Smooth muscle cell (in vitro differentiated cells): ENCODE data around the gene KRT31. TPM values are rescaled to one million over a fixed set of nuclear protein-coding genes. Genes with fewer than 3 reads are reported as not detected.

Experiments
- DNase-seq: peaks from one replicate; lab custom pipeline; 2025; ENCODE audit not compliant: unreplicated experiment; lab: John Stamatoyannopoulos, UW
- H2AFZ ChIP-seq: fragments of 200-600 bp; sonication (generic); 2 replicates; pipeline ENCODE4 v1.6.0; 2016; ENCODE audit warnings: antibody characterized with exemption, low read depth, mild to moderate bottlenecking
- H3F3A ChIP-seq: fragments of 200-600 bp; sonication (generic); 2 replicates; pipeline ENCODE4 v1.6.0; 2017; ENCODE audit warnings: antibody characterized with exemption, low read depth
- H3K27ac ChIP-seq: fragments of 200-600 bp; sonication (generic); 2 replicates; pipeline ENCODE4 v1.5.1; 2016; ENCODE audit warnings: low read depth, mild to moderate bottlenecking
- H3K27me3 ChIP-seq: fragments of 200-600 bp; sonication (generic); 2 replicates; pipeline ENCODE4 v1.6.1; 2016; ENCODE audit warnings: low read depth, mild to moderate bottlenecking
- H3K36me3 ChIP-seq: fragments of 200-600 bp; sonication (generic); 2 replicates; pipeline ENCODE4 v1.5.1; 2016; ENCODE audit warnings: low read depth
- H3K4me1 ChIP-seq: fragments of 200-600 bp; sonication (generic); 2 replicates; pipeline ENCODE4 v1.5.1; 2016; ENCODE audit warnings: low read depth
- H3K4me2 ChIP-seq: fragments of 200-600 bp; sonication (generic); 2 replicates; pipeline ENCODE4 v1.6.0; 2016; ENCODE audit warnings: mild to moderate bottlenecking
- H3K4me3 ChIP-seq: fragments of 200-600 bp; sonication (generic); 2 replicates; pipeline ENCODE4 v1.5.1; 2016; ENCODE audit warnings: mild to moderate bottlenecking
- H3K79me2 ChIP-seq: fragments of 200-600 bp; sonication (generic); 2 replicates; pipeline ENCODE4 v1.6.0; 2016; ENCODE audit warnings: low read depth, mild to moderate bottlenecking
- H3K9ac ChIP-seq: fragments of 200-600 bp; sonication (generic); 2 replicates; pipeline ENCODE4 v1.6.0; 2016; ENCODE audit warnings: low read depth
- H3K9me3 ChIP-seq: fragments of 200-600 bp; sonication (generic); replicated peaks from 2 replicates; pipeline ENCODE4 v1.5.1; 2016; ENCODE audit warnings: low read depth
- H4K20me1 ChIP-seq: fragments of 200-600 bp; sonication (generic); 2 replicates; pipeline ENCODE4 v1.6.0; 2016; ENCODE audit warnings: low read depth
- WGBS: methylation state at CpG from one replicate; pipeline ENCODE4 v1.1.7; 2016; ENCODE audit warnings: low lambda C conversion rate; 5-methylcytosine and 5-hydroxymethylcytosine counted together
- polyA plus RNA-seq: library from polyadenylated mRNA; unstranded; fragments of >200 nt; fragmentation: Nextera tagmentation; extraction: Ambion mirVana; gene quantifications from 2 replicates; pipeline ENCODE4 v1.2.1, GENCODE V29; 2016
- total RNA-seq: library from RNA; depleted of rRNA; stranded (reverse); fragments of >200 nt; gene quantifications from 2 replicates; pipeline ENCODE4 v1.2.3, GENCODE V29; 2014
- TF ChIP-seq, protein P1 (sequence below): fragments of 200-600 bp; sonication (generic); IDR thresholded peaks from 2 replicates; pipeline ENCODE4 v1.5.1; 2017; ENCODE audit warnings: borderline replicate concordance, mild to moderate bottlenecking, antibody characterized with exemption; ENCODE audit not compliant: insufficient read depth, poor library complexity, severe bottlenecking

KRT31 gene
- not detected in 2 replicates for total RNA-seq
- not detected in 2 replicates for polyA plus RNA-seq

DNA sequence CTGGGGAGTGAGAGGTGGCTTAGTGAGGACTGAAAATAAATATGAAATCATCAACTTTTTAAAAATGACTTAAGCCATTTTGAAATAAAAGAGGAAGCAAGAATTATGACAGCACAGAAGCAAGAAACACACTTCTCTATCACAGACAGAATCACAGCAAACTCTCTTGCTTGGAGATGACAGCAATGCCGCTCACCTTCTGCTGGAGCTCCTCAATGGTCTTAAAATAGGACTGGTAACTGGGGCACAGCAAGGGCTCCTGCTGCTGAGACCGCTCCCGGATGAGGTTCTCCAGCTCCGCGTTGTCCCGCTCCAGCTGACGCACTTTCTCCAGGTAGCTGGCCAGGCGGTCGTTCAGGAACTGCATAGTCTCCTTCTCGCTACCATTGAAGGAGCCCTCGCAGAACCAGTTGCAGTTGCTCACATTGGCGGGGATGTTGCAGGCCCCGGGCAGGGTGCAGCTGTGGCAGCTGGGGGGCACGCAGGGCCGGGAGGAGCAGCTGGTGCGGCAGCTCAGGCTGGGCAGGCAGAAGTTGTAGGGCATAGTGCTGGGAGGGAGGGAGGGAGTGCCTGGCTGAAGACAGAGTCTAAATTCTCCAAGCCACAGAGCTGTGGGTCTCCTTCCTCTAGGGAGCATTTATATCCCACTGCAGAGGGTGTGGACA lies at the start of gene KRT31:
KRT31 (minus strand) TSS at position 613 of the 665 bp plus-strand sequence; CDS start at position 544, 69 bp downstream.
- Histone ChIP-seq H3F3A (no peaks in the 10 kb centered on the region), H3K4me3 (no peak within 1 kb of the TSS), H3K79me2 (no peaks in the 10 kb centered on the region), H2AFZ (no peak within 1 kb of the TSS), H3K36me3 (no peaks in the 10 kb centered on the region), H3K9me3 (no peaks in the 10 kb centered on the region), H3K27ac (no peak within 1 kb of the TSS), H3K4me1 (no peaks in the 10 kb centered on the region), H3K9ac (no peak within 1 kb of the TSS), H3K4me2 (no peak within 1 kb of the TSS), H3K27me3 (no peaks in the 10 kb centered on the region), H4K20me1 (no peaks in the 10 kb centered on the region)
- DNase-seq = no peak
- 96% methylated on average over 16 of the region's 16 CpGs for WGBS
- TF ChIP-seq, protein P1, sequence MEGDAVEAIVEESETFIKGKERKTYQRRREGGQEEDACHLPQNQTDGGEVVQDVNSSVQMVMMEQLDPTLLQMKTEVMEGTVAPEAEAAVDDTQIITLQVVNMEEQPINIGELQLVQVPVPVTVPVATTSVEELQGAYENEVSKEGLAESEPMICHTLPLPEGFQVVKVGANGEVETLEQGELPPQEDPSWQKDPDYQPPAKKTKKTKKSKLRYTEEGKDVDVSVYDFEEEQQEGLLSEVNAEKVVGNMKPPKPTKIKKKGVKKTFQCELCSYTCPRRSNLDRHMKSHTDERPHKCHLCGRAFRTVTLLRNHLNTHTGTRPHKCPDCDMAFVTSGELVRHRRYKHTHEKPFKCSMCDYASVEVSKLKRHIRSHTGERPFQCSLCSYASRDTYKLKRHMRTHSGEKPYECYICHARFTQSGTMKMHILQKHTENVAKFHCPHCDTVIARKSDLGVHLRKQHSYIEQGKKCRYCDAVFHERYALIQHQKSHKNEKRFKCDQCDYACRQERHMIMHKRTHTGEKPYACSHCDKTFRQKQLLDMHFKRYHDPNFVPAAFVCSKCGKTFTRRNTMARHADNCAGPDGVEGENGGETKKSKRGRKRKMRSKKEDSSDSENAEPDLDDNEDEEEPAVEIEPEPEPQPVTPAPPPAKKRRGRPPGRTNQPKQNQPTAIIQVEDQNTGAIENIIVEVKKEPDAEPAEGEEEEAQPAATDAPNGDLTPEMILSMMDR = no peak

DNA sequence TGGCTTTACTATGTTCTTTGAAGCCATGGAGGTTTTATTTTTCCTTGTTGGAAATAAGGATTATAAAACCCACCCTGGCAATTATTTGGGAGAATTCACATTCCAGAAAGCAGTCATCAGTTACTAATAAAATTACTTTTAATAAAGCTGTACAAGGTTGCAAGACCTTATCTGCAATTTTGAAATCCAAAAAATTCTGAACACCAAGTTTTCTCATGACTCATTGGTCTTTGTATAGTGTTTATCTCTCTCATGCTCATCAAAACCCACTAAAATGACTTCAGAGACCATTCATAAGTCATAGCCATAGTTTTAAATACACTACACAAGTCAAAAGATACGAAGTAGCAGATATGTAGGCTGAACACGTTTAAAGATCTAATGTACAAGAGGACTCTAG lies 49.4 kb upstream of the KRT31 start:
- no peak for DNase-seq
- no peak overlapping the region for H2AFZ ChIP-seq
- no peaks in the 10 kb centered on the region for H3K36me3 ChIP-seq
- H3K79me2 ChIP-seq = no peaks in the 10 kb centered on the region
- no peak overlapping the region for H3K9ac ChIP-seq
- H3K27ac ChIP-seq = peak overlapping the region; percentile 11
- no peak overlapping the region for H3K4me3 ChIP-seq
- WGBS = 24% methylated on average over 2 of the region's 2 CpGs
- no peaks in the 10 kb centered on the region for H3K9me3 ChIP-seq
- no peaks in the 10 kb centered on the region for H3F3A ChIP-seq
- TF ChIP-seq, protein P1 = no peak
- H3K27me3 ChIP-seq = no peaks in the 10 kb centered on the region
- no peaks in the 10 kb centered on the region for H4K20me1 ChIP-seq
- peak overlapping the region; percentile 15 for H3K4me2 ChIP-seq
- H3K4me1 ChIP-seq = no peaks in the 10 kb centered on the region

DNA sequence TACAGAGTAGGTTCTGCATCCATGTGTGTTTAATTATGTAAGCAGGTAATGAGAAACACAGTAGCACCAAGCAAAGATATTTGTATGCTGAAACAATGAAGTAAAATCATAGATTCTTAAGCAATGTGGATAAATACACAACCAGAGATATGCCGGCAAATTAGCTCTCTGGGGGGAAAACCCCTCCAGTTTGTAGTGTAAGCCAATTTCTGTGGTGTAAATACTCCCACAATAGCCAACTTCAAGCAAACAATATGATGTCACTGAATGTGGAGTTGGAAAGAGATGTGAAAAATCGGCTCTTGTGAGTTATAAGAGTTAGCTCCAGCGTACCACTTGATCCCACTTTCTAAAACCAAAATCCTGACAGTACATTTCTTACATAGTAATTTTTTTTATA lies 47.2 kb upstream of the KRT31 start:
- WGBS = 74% methylated on average over 3 of the region's 3 CpGs
- TF ChIP-seq, protein P1 = no peak
- Histone ChIP-seq H3K79me2 (no peaks in the 10 kb centered on the region), H3K4me3 (no peak overlapping the region), H3K9me3 (no peaks in the 10 kb centered on the region), H3K27me3 (no peaks in the 10 kb centered on the region), H3K27ac (no peak overlapping the region), H3F3A (no peaks in the 10 kb centered on the region), H3K36me3 (no peaks in the 10 kb centered on the region), H3K4me2 (no peak overlapping the region), H3K9ac (no peak overlapping the region), H2AFZ (no peak overlapping the region), H3K4me1 (no peaks in the 10 kb centered on the region), H4K20me1 (no peaks in the 10 kb centered on the region)
- DNase-seq = no peak

DNA sequence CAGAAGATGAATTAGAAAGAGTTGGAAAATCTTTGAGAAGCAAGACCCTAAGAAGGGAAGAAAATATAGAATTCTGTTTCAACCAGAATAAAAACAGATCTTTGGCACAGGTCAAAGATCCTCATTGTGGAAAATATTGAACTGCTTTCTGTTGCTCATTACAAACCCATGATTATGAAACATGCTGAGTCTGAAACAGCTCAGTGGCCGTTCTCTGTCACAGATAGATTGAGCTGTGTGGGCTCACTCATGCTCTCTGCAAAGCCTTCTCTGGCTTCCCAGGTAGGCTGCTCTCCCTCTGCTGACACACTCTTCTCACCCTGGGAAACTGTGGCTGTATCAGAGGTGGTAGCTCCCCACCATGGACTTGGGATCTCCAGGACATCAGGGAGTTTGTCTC lies 46.8 kb upstream of the KRT31 start:
- TF ChIP-seq, protein P1 = no peak
- H3K79me2 ChIP-seq = no peaks in the 10 kb centered on the region
- no peaks in the 10 kb centered on the region for H3K36me3 ChIP-seq
- H3K9me3 ChIP-seq = no peaks in the 10 kb centered on the region
- H3K9ac ChIP-seq = no peak overlapping the region
- WGBS = 74% methylated on average over 1 of the region's 1 CpG
- H3K4me2 ChIP-seq = no peak overlapping the region
- no peak for DNase-seq
- no peaks in the 10 kb centered on the region for H3K27me3 ChIP-seq
- no peak overlapping the region for H3K27ac ChIP-seq
- no peaks in the 10 kb centered on the region for H4K20me1 ChIP-seq
- no peak overlapping the region for H3K4me3 ChIP-seq
- no peak overlapping the region for H2AFZ ChIP-seq
- H3F3A ChIP-seq = no peaks in the 10 kb centered on the region
- no peaks in the 10 kb centered on the region for H3K4me1 ChIP-seq
